Endothelial cell of umbilical vein (primary cell): ENCODE measurements around the gene TUBB4A. TPM values are rescaled to one million over a fixed set of nuclear protein-coding genes. Genes with fewer than 3 reads are reported as not detected.

Experiments
- BruUV-seq: library from RNA; stranded (reverse); fragments of 400-500 nt; replicated peaks from 2 replicates; lab custom pipeline; 2021; lab: Mats Ljungman, UMichigan
- CTCF ChIA-PET: fragments of 300-600, 350-600 bp; sonication (Branson Sonifier 250); formaldehyde crosslinking; loops from one replicate; lab custom pipeline; 2021; ENCODE audit warnings: antibody characterized with exemption, inconsistent platforms; lab: Charles Lee
- POLR2A ChIA-PET: fragments of 300-600, 350-600 bp; sonication (Branson Sonifier 250); formaldehyde crosslinking; loops from one replicate; lab custom pipeline; 2021; ENCODE audit warnings: antibody characterized with exemption, inconsistent platforms; lab: Charles Lee
- DNase-seq: peaks from one replicate; pipeline ENCODE4 v3.0.0-alpha.2; 2011; ENCODE audit warnings: low read depth, low spot score
- FAIRE-seq: peaks from 2 replicates; lab custom pipeline; 2011; peaks lifted over from hg19 to GRCh38; lab: Jason Lieb, UNC
- H2AFZ ChIP-seq: 2 replicates; pipeline ENCODE4 v1.6.0; 2012; ENCODE audit warnings: low read depth, low read length, control low read depth, inconsistent platforms
- H3K27ac ChIP-seq: 2 replicates; pipeline ENCODE4 v1.5.1; 2011; ENCODE audit warnings: low read depth, mild to moderate bottlenecking, control low read depth, low read length, moderate library complexity; ENCODE audit not compliant: insufficient read depth
- H3K27me3 ChIP-seq, 2 experiments: 2 replicates each; pipeline versions ENCODE4 v1.6.0 to v1.6.1; 2011; ENCODE audit warnings: low read length in 2 of 2, mixed read lengths in 1 of 2; ENCODE audit not compliant: control insufficient read depth in 2 of 2, insufficient read depth in 2 of 2
- H3K36me3 ChIP-seq, 2 experiments: 2 replicates in 1 of 2; 3 replicates in 1 of 2; pipeline ENCODE4 v1.5.1; 2011; ENCODE audit warnings: low read length in 2 of 2, mild to moderate bottlenecking in 1 of 2, moderate library complexity in 1 of 2; ENCODE audit not compliant: control insufficient read depth in 2 of 2, insufficient read depth in 2 of 2; ENCODE audit errors: extremely low read depth in 1 of 2
- H3K4me1 ChIP-seq: 3 replicates; pipeline ENCODE4 v1.5.1; 2011; ENCODE audit warnings: mild to moderate bottlenecking, low read length; ENCODE audit not compliant: control insufficient read depth, insufficient read depth; ENCODE audit errors: extremely low read depth
- H3K4me2 ChIP-seq: 2 replicates; pipeline ENCODE4 v1.6.1; 2011; ENCODE audit warnings: low read length, control low read depth, mixed read lengths; ENCODE audit not compliant: insufficient read depth
- H3K4me3 ChIP-seq, 3 experiments: fragments of 200-600 bp in 1 of 3; sonication (generic), shearing (Covaris generic) in 1 of 3; replicated peaks in 1 of 3; 2 replicates each; pipeline ENCODE4 v1.5.1; 2011 to 2016; ENCODE audit warnings: control low read depth in 3 of 3, low read length in 3 of 3, mild to moderate bottlenecking in 2 of 3, inconsistent platforms in 1 of 3, low read depth in 1 of 3, moderate library complexity in 1 of 3; ENCODE audit not compliant: insufficient read depth in 1 of 3
- H3K79me2 ChIP-seq: 2 replicates; pipeline ENCODE4 v1.6.0; 2012; ENCODE audit warnings: low read length, inconsistent platforms; ENCODE audit not compliant: control insufficient read depth, insufficient read depth
- H3K9ac ChIP-seq: replicated peaks from 2 replicates; pipeline ENCODE3; 2011; ENCODE audit warnings: low read length, control low read depth; ENCODE audit not compliant: insufficient read depth; ENCODE audit errors: extremely low read depth
- H3K9me1 ChIP-seq: replicated peaks from 3 replicates; pipeline ENCODE4 v1.6.0; 2011; ENCODE audit warnings: mild to moderate bottlenecking, low read length; ENCODE audit not compliant: control insufficient read depth, insufficient read depth; ENCODE audit errors: extremely low read depth
- H3K9me3 ChIP-seq: replicated peaks from 2 replicates; pipeline ENCODE4 v1.5.1; 2012; ENCODE audit warnings: low read length, inconsistent platforms; ENCODE audit not compliant: control insufficient read depth, insufficient read depth
- H4K20me1 ChIP-seq: replicated peaks from 2 replicates; pipeline ENCODE3; 2011; ENCODE audit warnings: mild to moderate bottlenecking, low read length; ENCODE audit not compliant: control insufficient read depth, insufficient read depth; ENCODE audit errors: extremely low read depth
- EZH2 ChIP-seq: IDR thresholded peaks from 2 replicates; pipeline ENCODE4 v1.6.1; 2012; ENCODE audit warnings: borderline replicate concordance, low read depth, mild to moderate bottlenecking, moderate library complexity, low read length, inconsistent platforms; ENCODE audit not compliant: severe bottlenecking
- FOS ChIP-seq: IDR thresholded peaks from 2 replicates; pipeline ENCODE4 v1.6.1; 2011; ENCODE audit warnings: mild to moderate bottlenecking, low read length, moderate library complexity, borderline replicate concordance; ENCODE audit not compliant: insufficient read depth
- GATA2 ChIP-seq: IDR thresholded peaks from 2 replicates; pipeline ENCODE4 v1.7.0; 2011; ENCODE audit warnings: low read depth, mild to moderate bottlenecking, moderate library complexity, mixed read lengths, low read length; ENCODE audit not compliant: insufficient read length, insufficient read depth
- JUN ChIP-seq: IDR thresholded peaks from 2 replicates; pipeline ENCODE4 v1.6.1; 2011; ENCODE audit warnings: borderline replicate concordance, low read depth; ENCODE audit not compliant: insufficient read length, insufficient read depth
- MAX ChIP-seq: IDR thresholded peaks from 2 replicates; pipeline ENCODE4 v1.6.1; 2011; ENCODE audit not compliant: insufficient read depth, insufficient read length
- MYC ChIP-seq: IDR thresholded peaks from one replicate; pipeline ENCODE4 v1.6.1; 2011; ENCODE audit warnings: mild to moderate bottlenecking, low read depth, low read length
- POLR2A ChIP-seq: IDR thresholded peaks from 2 replicates; pipeline ENCODE4 v1.6.1; 2012; ENCODE audit warnings: low read depth, mild to moderate bottlenecking, control low read depth, low read length
- POLR2AphosphoS5 ChIP-seq: IDR thresholded peaks from 2 replicates; pipeline ENCODE4 v1.6.1; 2012; ENCODE audit warnings: low read depth, mild to moderate bottlenecking, control low read depth, low read length, moderate library complexity; ENCODE audit not compliant: insufficient read depth
- dilution Hi-C: fragments of 300-500 bp; cut with MboI; formaldehyde crosslinking; loops from one replicate; pipeline ENCODE4 v1.15.0; 2019; ENCODE audit warnings: low sequenced_read_pairs; ENCODE audit not compliant: extremely low pct_ligation_motif_present
- intact Hi-C: fragments of 100-400 bp; cut with micrococcal nuclease; formaldehyde crosslinking; loops from one replicate; pipeline ENCODE4 v1.10.0; 2022
- polyA plus RNA-seq, 4 experiments: library from polyadenylated mRNA; depleted of rRNA in 3 of 4; stranded (reverse) in 3 of 4; unstranded in 1 of 4; fragments of >200 nt; gene quantifications; 2 replicates each; pipeline versions ENCODE4 v1.2.1 to v1.2.3, GENCODE V29; 2011 to 2012; ENCODE audit warnings: missing spikeins in 1 of 4
- total RNA-seq: library from RNA; stranded (reverse); gene quantifications from 2 replicates; pipeline ENCODE4 v1.2.3, GENCODE V29; 2021
- TF ChIP-seq, protein P1 (sequence below), 2 donors: IDR thresholded peaks; 1 replicate in 1 of 2; 2 replicates in 1 of 2; pipeline ENCODE4 v1.5.1; 2011; ENCODE audit warnings: low read length in 2 of 2, mild to moderate bottlenecking in 2 of 2, moderate library complexity in 2 of 2, control low read depth in 1 of 2, inconsistent platforms in 1 of 2, low read depth in 1 of 2; ENCODE audit not compliant: insufficient read depth in 1 of 2; ENCODE audit errors: extremely low read depth in 1 of 2

Gene TUBB4A
- total and polyA plus RNA-seq, 2 donors (not counting 3 experiments of a cell fraction or from before 2014, with no cell fraction given): not detected

- dilution Hi-C loops (no loop called here), intact Hi-C loops (no loop called here)
- FAIRE-seq: no peak
- ChIA-PET CTCF (no interaction called here), POLR2A (no interaction called here)
- H3K4me3 ChIP-seq: no peak overlapping the region
- TF ChIP-seq POLR2A: no peak
- TF ChIP-seq MYC: no peak
- TF ChIP-seq MAX: no peak
- TF ChIP-seq EZH2: no peak
- TF ChIP-seq POLR2AphosphoS5: no peak
- TF ChIP-seq, protein P1, sequence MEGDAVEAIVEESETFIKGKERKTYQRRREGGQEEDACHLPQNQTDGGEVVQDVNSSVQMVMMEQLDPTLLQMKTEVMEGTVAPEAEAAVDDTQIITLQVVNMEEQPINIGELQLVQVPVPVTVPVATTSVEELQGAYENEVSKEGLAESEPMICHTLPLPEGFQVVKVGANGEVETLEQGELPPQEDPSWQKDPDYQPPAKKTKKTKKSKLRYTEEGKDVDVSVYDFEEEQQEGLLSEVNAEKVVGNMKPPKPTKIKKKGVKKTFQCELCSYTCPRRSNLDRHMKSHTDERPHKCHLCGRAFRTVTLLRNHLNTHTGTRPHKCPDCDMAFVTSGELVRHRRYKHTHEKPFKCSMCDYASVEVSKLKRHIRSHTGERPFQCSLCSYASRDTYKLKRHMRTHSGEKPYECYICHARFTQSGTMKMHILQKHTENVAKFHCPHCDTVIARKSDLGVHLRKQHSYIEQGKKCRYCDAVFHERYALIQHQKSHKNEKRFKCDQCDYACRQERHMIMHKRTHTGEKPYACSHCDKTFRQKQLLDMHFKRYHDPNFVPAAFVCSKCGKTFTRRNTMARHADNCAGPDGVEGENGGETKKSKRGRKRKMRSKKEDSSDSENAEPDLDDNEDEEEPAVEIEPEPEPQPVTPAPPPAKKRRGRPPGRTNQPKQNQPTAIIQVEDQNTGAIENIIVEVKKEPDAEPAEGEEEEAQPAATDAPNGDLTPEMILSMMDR (IDR thresholded peaks at IDR 0.05; ENCODE audit: extremely low read depth in 1 of 2, insufficient read depth in 1 of 2, low read depth in 1 of 2, low read length in 2 of 2): no peak
- no peak for TF ChIP-seq FOS
- no peak for TF ChIP-seq JUN
- TF ChIP-seq GATA2: no peak
- no peak for DNase-seq
- peaks cover 0 to 9% of the 10 kb centered on the region in 2 experiments for H3K27me3 ChIP-seq
- H3K9ac ChIP-seq: no peak overlapping the region
- no peaks in the 10 kb centered on the region for H4K20me1 ChIP-seq
- H2AFZ ChIP-seq: no peak overlapping the region
- H3K4me1 ChIP-seq: peaks cover 2% of the 10 kb centered on the region
- H3K36me3 ChIP-seq: no peaks in the 10 kb centered on the region
- BruUV-seq: no TSS peak
- no peaks in the 10 kb centered on the region for H3K9me3 ChIP-seq
- H3K79me2 ChIP-seq: no peaks in the 10 kb centered on the region
- H3K27ac ChIP-seq: no peak overlapping the region
- no peak overlapping the region for H3K4me2 ChIP-seq
- no peaks in the 10 kb centered on the region for H3K9me1 ChIP-seq
Measured at GRCh38 chr19:6473647-6474046, 28.5 kb downstream of the TUBB4A start.
